Measurements from ENCODE around the gene PFKL. TPM values are rescaled to one million over a fixed set of nuclear protein-coding genes. Genes with fewer than 3 reads are reported as not detected.
A peak's percentile ranks its signal among the peaks of the same experiment; 100 is the strongest.

The PFKL gene
- total RNA-seq = 100 to 1,000 TPM in 3 of 4 donors, 10 to 100 TPM in 1; 92.8 to 121 (median 117) TPM

DNA sequence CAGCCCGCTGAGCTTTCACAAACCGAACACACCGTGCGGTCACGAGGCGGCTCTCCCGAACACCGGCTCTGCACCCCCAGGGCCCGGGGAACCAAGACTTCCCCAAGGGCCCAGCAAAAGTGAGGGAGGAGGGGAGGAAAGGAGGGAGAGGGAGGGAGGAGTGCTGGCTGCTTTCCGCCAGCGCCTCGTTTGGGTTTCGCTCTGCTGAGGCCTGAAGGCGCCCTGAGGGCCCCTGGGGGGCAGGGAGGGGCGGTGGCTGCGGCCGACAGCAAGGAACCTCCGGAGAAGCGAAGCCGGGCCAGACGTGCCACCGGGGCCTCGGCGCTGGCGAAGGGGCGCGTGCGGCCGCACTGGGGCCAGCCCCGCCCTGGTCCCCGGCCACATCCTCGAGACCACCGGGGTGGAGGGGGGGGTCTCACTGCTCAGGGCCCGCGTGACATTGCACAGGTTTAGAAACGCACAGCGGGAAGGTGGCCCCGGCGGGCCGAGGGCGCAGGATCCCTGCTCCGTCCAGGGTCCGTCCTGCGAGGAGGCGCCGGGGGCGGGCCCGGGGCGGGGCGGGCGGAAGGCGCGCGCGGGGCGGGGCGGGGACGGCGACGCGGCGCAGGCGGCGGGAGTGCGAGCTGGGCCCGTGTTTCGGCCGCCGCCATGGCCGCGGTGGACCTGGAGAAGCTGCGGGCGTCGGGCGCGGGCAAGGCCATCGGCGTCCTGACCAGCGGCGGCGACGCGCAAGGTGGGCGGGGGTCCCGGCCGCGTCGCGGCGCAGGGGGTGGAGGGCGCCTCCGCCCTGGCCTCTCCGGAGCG, at the start of gene PFKL:
Gene PFKL, plus strand, starts transcription at position 596 of the 804 bp plus-strand sequence. Its CDS starts 53 bp downstream, at position 649.
- TF ChIP-seq EP300 (IDR thresholded peaks at IDR 0.05) = no peak
- TF ChIP-seq POLR2A (IDR thresholded peaks at IDR 0.05) = no peak
- no peak for DNase-seq (ENCODE audit: low spot score in 2 of 2)
- Histone ChIP-seq H3K4me3 (peak within 1 kb of the TSS; percentile 74), H3K9me3 (no peaks in the 10 kb centered on the region), H3K27ac (peak within 1 kb of the TSS; percentile 97), H3K4me1 (peaks cover 74% of the 10 kb centered on the region), H3K27me3 (no peaks in the 10 kb centered on the region), H3K36me3 (no peaks in the 10 kb centered on the region)
- WGBS = 1% methylated on average over 16 of the region's 94 CpGs

DNA sequence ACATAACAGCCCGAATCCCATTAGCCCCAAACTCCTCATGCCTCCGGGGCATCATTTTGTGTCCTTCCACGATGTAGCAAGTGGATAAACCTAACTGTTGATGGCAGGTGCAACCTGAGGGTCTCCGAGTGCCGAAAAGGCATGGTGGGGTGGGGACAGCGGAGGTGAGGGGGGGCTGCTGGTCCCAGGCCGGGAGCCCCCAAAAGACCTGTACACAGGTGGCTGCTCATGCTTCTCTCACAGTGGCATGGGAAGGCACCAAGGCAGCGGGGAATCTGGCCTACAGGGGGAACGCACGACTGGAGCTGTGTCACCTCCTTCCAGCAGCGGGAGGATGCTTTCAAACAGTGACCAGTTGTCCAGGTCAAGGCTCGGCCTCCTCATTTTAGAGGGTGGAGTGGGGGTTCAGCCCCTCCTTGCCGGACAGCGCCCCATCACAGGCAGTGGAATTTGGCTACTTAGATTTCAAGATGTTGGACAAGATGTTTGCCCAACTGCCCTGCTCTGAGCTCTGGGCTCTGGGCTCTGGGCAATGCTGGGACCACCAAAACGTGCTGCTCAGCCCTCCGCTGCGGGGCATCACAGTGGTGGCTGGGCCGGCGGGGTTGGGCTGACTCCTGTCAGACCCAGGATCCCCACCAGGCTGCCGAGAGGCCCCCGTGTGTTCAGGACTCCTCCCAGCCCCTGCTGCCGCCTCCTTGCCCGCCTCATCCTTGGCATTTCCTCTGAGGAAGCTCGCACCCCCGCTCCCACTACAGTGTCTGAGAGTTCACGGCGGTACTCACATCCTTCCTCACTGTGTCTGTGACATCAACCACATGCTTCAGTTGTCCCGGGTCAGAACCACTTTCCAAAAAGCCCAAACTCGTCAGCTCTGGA, 45.8 kb upstream of the PFKL start:
- Histone ChIP-seq H3K9me3 (no peaks in the 10 kb centered on the region), H3K4me3 (no peak overlapping the region), H3K27me3 (peaks cover 6% of the 10 kb centered on the region), H3K27ac (no peak overlapping the region), H3K36me3 (no peaks in the 10 kb centered on the region), H3K4me1 (no peaks in the 10 kb centered on the region)
- peak; percentile 58 to 71 for DNase-seq (ENCODE audit: low spot score in 2 of 2)
- TF ChIP-seq POLR2A (IDR thresholded peaks at IDR 0.05) (no peak), POLR2AphosphoS5 (IDR thresholded peaks at IDR 0.05) (no peak)
- 86% methylated on average over 10 of the region's 29 CpGs for WGBS

DNA sequence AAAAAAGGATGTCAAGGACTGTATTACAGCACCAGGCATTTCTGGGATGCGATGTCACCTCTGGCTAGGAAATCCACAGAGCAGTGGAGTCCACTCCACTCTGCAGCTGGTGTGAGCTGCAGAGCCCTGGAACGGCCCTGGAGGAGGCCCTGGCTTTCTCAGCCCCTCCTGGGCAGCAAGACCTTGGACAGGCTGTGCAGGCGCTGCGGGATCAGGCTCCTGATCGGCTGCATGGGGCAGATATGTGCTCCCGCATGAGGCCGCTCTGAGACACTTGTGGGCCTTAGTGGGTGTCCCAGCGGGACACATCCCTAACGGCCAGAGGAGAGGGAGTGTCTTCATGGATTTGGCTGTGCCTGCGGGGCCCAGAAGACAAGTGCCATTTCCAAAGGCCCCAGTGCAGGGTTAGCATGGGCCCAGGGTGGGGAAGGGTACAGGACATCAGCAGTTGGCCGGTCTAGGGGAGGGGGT, 44.3 kb upstream of the PFKL start:
- Histone ChIP-seq H3K4me1 (no peaks in the 10 kb centered on the region), H3K9me3 (no peaks in the 10 kb centered on the region), H3K4me3 (no peak overlapping the region), H3K36me3 (no peaks in the 10 kb centered on the region), H3K27ac (no peak overlapping the region), H3K27me3 (peaks cover 6% of the 10 kb centered on the region)
- peak; percentile 34 to 58 for DNase-seq (ENCODE audit: low spot score in 2 of 2)
- WGBS = 85% methylated on average over 10 of the region's 11 CpGs
- no peak for TF ChIP-seq POLR2A (IDR thresholded peaks at IDR 0.05)
- no peak for TF ChIP-seq EP300 (IDR thresholded peaks at IDR 0.05)
- TF ChIP-seq POLR2AphosphoS5 (IDR thresholded peaks at IDR 0.05) = no peak

DNA sequence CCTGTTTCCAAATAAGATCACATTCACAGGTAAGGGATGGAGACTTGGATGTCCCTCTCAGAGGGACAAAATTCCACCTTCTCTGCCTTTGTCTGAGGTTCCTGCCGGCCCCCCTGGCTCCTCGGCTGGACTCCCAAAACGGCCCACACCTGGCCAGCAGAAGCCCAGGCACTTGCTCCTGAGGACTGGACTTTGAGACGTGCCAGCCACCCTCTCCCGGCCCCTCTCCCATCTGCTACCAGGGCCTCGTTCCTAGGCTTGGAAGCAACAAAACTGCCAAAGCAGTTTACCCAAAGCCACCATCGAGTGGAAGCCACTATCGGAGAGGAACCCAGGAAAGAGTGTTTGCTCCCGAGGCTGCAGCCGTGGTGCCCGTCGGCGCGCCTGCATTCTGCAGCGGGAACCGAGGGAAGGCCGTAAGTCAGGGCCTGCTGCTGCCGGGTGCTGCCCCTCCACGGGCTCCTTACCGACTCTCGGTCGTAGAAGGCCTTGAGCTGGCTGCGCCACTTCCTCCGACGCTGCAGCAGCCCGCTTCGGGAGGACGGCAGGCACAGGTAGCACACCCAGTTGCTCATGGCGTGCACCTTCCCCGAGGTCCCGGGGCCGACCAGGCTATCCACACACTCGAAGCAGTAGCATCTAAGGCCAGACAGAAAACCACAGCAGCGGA, 41.7 kb upstream of the PFKL start:
- H3K36me3 ChIP-seq = no peaks in the 10 kb centered on the region
- 91% methylated on average over 25 of the region's 34 CpGs for WGBS
- no peak overlapping the region for H3K27ac ChIP-seq
- DNase-seq (ENCODE audit: low spot score in 2 of 2) = no peak
- no peaks in the 10 kb centered on the region for H3K9me3 ChIP-seq
- no peak overlapping the region for H3K4me3 ChIP-seq
- no peaks in the 10 kb centered on the region for H3K4me1 ChIP-seq
- TF ChIP-seq EP300 (IDR thresholded peaks at IDR 0.05) (no peak), POLR2AphosphoS5 (IDR thresholded peaks at IDR 0.05) (no peak), POLR2A (IDR thresholded peaks at IDR 0.05) (no peak)
- TF ChIP-seq, protein P1, sequence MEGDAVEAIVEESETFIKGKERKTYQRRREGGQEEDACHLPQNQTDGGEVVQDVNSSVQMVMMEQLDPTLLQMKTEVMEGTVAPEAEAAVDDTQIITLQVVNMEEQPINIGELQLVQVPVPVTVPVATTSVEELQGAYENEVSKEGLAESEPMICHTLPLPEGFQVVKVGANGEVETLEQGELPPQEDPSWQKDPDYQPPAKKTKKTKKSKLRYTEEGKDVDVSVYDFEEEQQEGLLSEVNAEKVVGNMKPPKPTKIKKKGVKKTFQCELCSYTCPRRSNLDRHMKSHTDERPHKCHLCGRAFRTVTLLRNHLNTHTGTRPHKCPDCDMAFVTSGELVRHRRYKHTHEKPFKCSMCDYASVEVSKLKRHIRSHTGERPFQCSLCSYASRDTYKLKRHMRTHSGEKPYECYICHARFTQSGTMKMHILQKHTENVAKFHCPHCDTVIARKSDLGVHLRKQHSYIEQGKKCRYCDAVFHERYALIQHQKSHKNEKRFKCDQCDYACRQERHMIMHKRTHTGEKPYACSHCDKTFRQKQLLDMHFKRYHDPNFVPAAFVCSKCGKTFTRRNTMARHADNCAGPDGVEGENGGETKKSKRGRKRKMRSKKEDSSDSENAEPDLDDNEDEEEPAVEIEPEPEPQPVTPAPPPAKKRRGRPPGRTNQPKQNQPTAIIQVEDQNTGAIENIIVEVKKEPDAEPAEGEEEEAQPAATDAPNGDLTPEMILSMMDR (IDR thresholded peaks at IDR 0.05) = no peak
- peaks cover 6% of the 10 kb centered on the region for H3K27me3 ChIP-seq

DNA sequence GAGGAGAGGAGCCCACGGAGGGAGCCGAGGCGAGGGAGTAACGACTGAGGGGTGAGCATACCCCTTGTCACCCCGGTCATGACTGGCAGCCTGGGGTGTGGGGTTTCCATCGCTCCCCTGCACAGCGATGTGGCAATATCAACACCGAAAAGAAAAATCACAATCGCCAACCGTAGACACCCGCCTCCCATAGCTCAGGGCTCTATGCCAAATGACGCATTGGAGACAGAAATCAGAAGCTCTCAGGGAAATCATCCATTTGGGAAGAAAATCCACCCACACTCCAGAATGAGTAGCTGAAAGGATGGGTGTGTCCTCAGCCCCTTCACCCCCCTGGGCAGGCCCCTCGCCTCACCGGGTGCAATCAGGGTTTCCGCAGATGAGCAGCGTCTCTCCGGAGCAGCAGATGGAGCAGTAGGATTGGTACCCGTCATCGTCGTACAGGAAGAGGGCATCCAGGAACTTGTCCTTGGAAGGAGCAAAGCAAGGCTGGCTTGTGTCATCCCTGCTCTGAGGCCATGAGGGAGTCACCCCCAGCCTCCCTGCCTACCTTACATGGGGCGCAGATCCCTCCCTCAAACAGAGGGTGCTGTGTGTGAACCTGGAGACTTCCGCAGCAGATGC, 40.7 kb upstream of the PFKL start:
- H3K9me3 ChIP-seq = no peaks in the 10 kb centered on the region
- H3K36me3 ChIP-seq = no peaks in the 10 kb centered on the region
- no peak for TF ChIP-seq POLR2A (IDR thresholded peaks at IDR 0.05)
- TF ChIP-seq EP300 (IDR thresholded peaks at IDR 0.05) = no peak
- TF ChIP-seq, protein P1 (IDR thresholded peaks at IDR 0.05) = no peak
- TF ChIP-seq POLR2AphosphoS5 (IDR thresholded peaks at IDR 0.05) = no peak
- no peak overlapping the region for H3K27ac ChIP-seq
- H3K4me3 ChIP-seq = no peak overlapping the region
- peaks cover 3% of the 10 kb centered on the region for H3K4me1 ChIP-seq
- peaks cover 1% of the 10 kb centered on the region for H3K27me3 ChIP-seq
- no peak for DNase-seq (ENCODE audit: low spot score in 2 of 2)
- WGBS = 83% methylated on average over 22 of the region's 22 CpGs

DNA sequence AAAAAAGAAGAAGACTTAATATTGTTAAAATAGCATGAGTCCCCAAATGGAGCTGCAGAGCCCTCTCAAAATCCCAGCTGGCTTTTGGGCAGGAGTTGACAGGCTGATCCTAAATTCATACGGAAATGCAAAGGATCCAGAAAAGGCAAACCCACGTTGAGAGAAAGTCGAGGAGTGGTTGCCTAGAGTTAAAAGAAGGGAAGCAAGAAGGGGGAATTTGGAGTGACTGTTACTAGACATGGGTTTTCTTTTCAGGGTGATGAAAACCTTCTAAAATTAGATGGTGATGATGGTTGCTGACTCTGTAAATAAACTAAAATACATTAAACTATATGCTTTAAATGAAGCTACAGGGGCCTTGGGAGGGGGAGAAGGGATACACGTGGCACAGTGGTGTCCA, 39.8 kb upstream of the PFKL start:
- H3K4me1 ChIP-seq = peaks cover 3% of the 10 kb centered on the region
- no peak overlapping the region for H3K4me3 ChIP-seq
- no peaks in the 10 kb centered on the region for H3K9me3 ChIP-seq
- no peaks in the 10 kb centered on the region for H3K27me3 ChIP-seq
- no peak for DNase-seq (ENCODE audit: low spot score in 2 of 2)
- H3K27ac ChIP-seq = no peak overlapping the region
- WGBS = 71% methylated on average over 4 of the region's 4 CpGs
- TF ChIP-seq POLR2AphosphoS5 (IDR thresholded peaks at IDR 0.05) (no peak), EP300 (IDR thresholded peaks at IDR 0.05) (no peak), POLR2A (IDR thresholded peaks at IDR 0.05) (no peak)
- TF ChIP-seq, protein P1 (IDR thresholded peaks at IDR 0.05) = no peak
- no peaks in the 10 kb centered on the region for H3K36me3 ChIP-seq
